Esophagus squamous epithelium (tissue), 5 donors: ENCODE results near the gene VPS16. TPM values are rescaled to one million over a fixed set of nuclear protein-coding genes. Genes with fewer than 3 reads are reported as not detected.

Experiments
- DNase-seq: peaks from one replicate; lab custom pipeline; 2025; lab: John Stamatoyannopoulos, UW
- H3K27ac ChIP-seq, 4 donors: fragments of 200-600 bp; sonication (generic); one replicate each; pipeline ENCODE4 v1.5.1; 2016 to 2019; ENCODE audit warnings: mild to moderate bottlenecking in 1 of 4
- H3K27me3 ChIP-seq, 4 donors: fragments of 200-600 bp; sonication (generic); 1 replicate in 3 of 4; 2 replicates in 1 of 4; pipeline versions ENCODE4 v1.5.1 to v1.6.0; 2017 to 2021; ENCODE audit warnings: antibody characterized with exemption in 1 of 4
- H3K36me3 ChIP-seq, 3 donors: fragments of 200-600 bp; sonication (generic); one replicate each; pipeline ENCODE4 v1.5.1; 2016 to 2019
- H3K4me1 ChIP-seq, 3 donors: fragments of 200-600 bp; sonication (generic); one replicate each; pipeline ENCODE4 v1.5.1; 2017 to 2019
- H3K4me3 ChIP-seq, 4 donors: fragments of 200-600 bp; sonication (generic); 1 replicate in 3 of 4; 2 replicates in 1 of 4; pipeline ENCODE4 v1.5.1; 2016 to 2019; ENCODE audit warnings: mild to moderate bottlenecking in 2 of 4, moderate library complexity in 1 of 4
- H3K9me3 ChIP-seq, 3 donors: fragments of 200-600 bp; sonication (generic); one replicate each; pipeline ENCODE4 v1.5.1; 2016 to 2019
- POLR2A ChIP-seq, 4 donors: fragments of 450-650 bp; IDR thresholded peaks; one replicate each; pipeline ENCODE4 v1.6.1; 2017; ENCODE audit warnings: antibody characterized with exemption in 4 of 4, mild to moderate bottlenecking in 4 of 4, moderate library complexity in 3 of 4
- WGBS, 2 donors: methylation state at CpG; one replicate each; pipeline ENCODE4 v1.1.5; 2018; 5-methylcytosine and 5-hydroxymethylcytosine counted together
- intact Hi-C: fragments of 100-400 bp; cut with DNase I; formaldehyde crosslinking; loops from one replicate; pipeline ENCODE4 v1.15.0; 2022
- total RNA-seq, 4 donors: library from RNA; depleted of rRNA; stranded (reverse); fragments of >200 nt; gene quantifications; one replicate each; pipeline ENCODE4 v1.1.0, GENCODE V29; 2016
- TF ChIP-seq, protein P1 (sequence below), 6 experiments: fragments of 450-650 bp in 4 of 6; fragments of 200-600 bp in 2 of 6; sonication (generic) in 2 of 6; IDR thresholded peaks; one replicate each; pipeline ENCODE4 v1.5.1; 2016 to 2019; ENCODE audit warnings: antibody characterized with exemption in 6 of 6, mild to moderate bottlenecking in 4 of 6, moderate library complexity in 4 of 6
- donor health status: DM: yes; HTN: yes; CAD: no.

Gene VPS16
- total RNA-seq, 4 donors from 2014 or later: 20.9 to 36.7 (median 28.5) TPM

DNA sequence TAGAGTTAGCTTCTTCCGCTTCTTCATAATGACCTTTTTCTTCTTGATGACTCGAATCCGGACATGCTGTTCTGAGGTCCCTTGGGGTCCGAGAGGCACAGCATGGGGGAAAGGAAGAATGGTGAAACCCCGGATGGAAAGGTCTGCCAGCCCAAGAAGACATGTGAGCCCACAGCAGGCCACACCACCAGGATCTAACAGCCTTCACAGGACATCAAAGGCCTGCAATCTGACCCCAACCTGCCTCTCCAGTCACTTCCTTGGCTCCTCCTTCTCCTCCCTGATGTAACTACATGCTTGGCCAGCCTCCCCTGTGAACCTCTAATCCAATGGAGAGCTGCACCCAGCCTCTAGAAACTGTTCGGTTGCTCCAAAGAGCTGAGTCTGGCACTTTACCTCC, 41.7 kb upstream of the VPS16 start:
- Histone ChIP-seq H3K27ac (no peak overlapping the region), H3K27me3 (peaks cover 0 to 93% (median 8%) of the 10 kb centered on the region in 4 donors), H3K4me3 (no peak overlapping the region), H3K9me3 (no peaks in the 10 kb centered on the region), H3K4me1 (peaks cover 13 to 38% (median 19%) of the 10 kb centered on the region in 3 donors), H3K36me3 (no peaks in the 10 kb centered on the region)
- no peak for TF ChIP-seq POLR2A (IDR thresholded peaks at IDR 0.05)
- TF ChIP-seq, protein P1, sequence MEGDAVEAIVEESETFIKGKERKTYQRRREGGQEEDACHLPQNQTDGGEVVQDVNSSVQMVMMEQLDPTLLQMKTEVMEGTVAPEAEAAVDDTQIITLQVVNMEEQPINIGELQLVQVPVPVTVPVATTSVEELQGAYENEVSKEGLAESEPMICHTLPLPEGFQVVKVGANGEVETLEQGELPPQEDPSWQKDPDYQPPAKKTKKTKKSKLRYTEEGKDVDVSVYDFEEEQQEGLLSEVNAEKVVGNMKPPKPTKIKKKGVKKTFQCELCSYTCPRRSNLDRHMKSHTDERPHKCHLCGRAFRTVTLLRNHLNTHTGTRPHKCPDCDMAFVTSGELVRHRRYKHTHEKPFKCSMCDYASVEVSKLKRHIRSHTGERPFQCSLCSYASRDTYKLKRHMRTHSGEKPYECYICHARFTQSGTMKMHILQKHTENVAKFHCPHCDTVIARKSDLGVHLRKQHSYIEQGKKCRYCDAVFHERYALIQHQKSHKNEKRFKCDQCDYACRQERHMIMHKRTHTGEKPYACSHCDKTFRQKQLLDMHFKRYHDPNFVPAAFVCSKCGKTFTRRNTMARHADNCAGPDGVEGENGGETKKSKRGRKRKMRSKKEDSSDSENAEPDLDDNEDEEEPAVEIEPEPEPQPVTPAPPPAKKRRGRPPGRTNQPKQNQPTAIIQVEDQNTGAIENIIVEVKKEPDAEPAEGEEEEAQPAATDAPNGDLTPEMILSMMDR (IDR thresholded peaks at IDR 0.05): no peak
- DNase-seq: no peak
- 65 to 83% methylated on average over 2 of the region's 6 CpGs for WGBS, 2 donors
- intact Hi-C loops: no loop called here

DNA sequence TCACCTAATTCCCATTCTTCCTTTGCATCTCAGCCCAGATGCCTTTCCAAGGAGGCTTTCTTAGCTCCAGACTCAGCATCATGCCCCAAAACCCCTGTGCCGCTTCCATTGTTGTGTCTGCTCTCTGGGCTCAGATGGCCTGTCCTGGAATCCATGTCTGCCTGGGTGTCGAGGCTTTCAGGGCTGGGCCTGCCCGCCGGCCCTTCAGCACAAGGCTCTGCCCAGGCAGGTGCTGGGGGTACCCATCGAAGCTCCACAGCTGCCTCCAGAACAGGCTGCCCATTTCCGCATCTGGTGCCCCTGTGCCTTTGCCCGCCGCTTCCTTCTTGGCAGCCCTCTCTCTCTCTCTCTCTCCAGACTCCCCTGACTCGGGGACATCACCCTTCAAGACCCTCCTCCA, 41.3 kb upstream of the VPS16 start:
- DNase-seq: no peak
- H3K4me3 ChIP-seq: peak overlapping the region in 2 of 4 donors; percentile 41 to 62
- TF ChIP-seq, protein P1 (IDR thresholded peaks at IDR 0.05): no peak
- TF ChIP-seq POLR2A (IDR thresholded peaks at IDR 0.05): no peak
- H3K9me3 ChIP-seq: no peaks in the 10 kb centered on the region
- no peaks in the 10 kb centered on the region for H3K36me3 ChIP-seq
- peaks cover 13 to 38% (median 19%) of the 10 kb centered on the region in 3 donors for H3K4me1 ChIP-seq
- 52 to 53% methylated on average over 6 to 8 of the region's 9 CpGs for WGBS, 2 donors
- H3K27me3 ChIP-seq: peaks cover 0 to 93% (median 8%) of the 10 kb centered on the region in 4 donors
- intact Hi-C loops: no loop called here
- H3K27ac ChIP-seq: no peak overlapping the region

DNA sequence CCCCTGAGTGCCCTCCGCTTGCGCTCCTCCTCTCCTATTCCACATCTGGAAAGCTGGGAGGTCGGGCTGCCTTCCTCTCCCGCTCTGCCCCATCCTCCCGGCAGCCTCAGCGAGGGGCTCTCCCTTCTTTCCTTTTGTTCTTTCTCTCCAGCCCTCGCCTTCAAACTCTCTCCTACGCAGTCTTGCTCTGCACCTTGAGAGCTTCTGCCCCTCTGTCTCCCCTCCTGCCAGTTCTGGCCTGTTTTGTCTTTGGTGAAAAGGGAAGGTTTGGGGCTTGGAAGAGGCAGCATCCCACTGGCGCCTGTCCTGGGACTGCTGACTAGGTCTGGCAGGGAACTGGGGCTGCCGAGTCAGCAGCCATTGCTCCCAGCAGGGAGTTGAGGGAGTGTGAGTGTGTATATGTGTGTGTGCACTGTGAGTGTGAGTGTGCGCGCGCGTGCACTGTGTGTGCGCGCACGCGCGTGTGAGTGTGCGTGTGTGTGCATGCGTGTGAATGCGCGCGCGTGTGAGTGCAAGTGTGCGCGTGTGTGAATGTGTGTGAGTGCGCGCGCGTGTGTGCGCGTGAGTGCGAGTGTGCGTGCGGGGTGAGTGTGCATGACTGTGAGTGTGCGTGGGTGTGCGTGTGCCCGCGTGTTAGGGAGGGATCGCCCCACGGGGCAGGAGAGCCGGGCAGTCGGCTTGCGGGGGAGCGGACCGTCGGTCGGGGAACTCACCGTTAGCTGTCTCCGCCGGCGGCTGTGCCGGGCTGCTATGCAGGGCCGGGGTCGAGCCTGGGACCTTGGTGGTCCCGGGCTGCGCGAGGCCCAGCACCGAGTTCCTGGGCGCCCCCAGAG, 40.6 kb upstream of the VPS16 start:
- 7 to 37% methylated on average over 8 to 37 of the region's 61 CpGs for WGBS, 2 donors

DNA sequence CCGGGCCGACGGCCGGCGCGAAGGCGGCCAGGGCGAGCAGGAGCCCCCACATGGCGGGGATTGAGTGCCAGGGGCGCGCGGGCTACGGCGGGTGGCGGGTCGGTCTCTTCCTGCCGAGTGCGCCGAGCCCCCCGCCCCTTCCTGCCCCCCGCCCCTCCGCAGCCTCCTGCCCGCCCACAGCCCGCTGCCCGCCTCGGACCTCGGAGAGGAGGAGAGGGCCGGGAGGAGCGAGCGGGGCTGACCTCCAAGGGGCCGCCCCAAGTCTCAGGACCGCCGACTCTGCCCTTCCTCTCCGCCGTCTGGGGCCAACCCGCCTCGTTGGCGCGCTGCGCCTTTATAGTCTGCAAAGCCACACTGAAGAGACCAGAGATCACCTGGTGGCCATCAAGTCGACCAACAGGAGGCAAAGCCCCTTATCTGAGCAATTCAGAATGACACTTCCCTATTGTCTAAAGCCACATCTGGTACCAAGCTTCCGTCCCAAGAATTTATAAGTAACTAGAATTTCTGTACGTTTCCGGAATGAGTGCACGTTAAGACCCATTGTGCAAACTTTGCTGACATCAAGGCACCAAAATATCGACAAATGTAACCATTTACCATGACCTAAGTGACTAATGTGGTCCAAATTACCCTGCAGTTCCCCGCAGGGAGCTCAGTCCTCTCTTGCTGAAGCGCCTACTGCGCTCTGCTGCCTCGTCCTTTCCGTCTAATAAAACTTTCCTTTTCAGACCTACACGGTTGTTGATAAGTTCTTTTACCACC, 39.8 kb upstream of the VPS16 start, which contains the start of gene CPXM1:
TSS of gene CPXM1 (minus strand) at position 107 of the 765 bp plus-strand sequence. CDS start at position 52, 55 bp downstream.
- Histone ChIP-seq H3K9me3 (no peaks in the 10 kb centered on the region), H3K4me1 (peaks cover 13 to 49% (median 19%) of the 10 kb centered on the region in 3 donors), H3K27ac (no peak within 1 kb of the TSS), H3K4me3 (peak within 1 kb of the TSS; percentile 7 to 62 (median 34)), H3K27me3 (peaks cover 8 to 100% (median 17%) of the 10 kb centered on the region in 4 donors), H3K36me3 (no peaks in the 10 kb centered on the region)
- 6 to 15% methylated on average over 12 to 21 of the region's 52 CpGs for WGBS, 2 donors
- no peak for TF ChIP-seq POLR2A (IDR thresholded peaks at IDR 0.05)
- TF ChIP-seq, protein P1 (IDR thresholded peaks at IDR 0.05): no peak
- no peak for DNase-seq
- intact Hi-C loops: no loop called here

More for the DNA sequence above, 40.6 kb upstream of the VPS16 start:
- DNase-seq: no peak
- Histone ChIP-seq H3K4me3 (peak overlapping the region; percentile 7 to 62 (median 34)), H3K36me3 (no peaks in the 10 kb centered on the region), H3K27ac (no peak overlapping the region), H3K4me1 (peaks cover 13 to 42% (median 19%) of the 10 kb centered on the region in 3 donors), H3K27me3 (peaks cover under 1 to 97% (median 9%) of the 10 kb centered on the region in 4 donors), H3K9me3 (no peaks in the 10 kb centered on the region)
- intact Hi-C loops: no loop called here
- TF ChIP-seq, protein P1 (IDR thresholded peaks at IDR 0.05): no peak
- TF ChIP-seq POLR2A (IDR thresholded peaks at IDR 0.05): no peak
